LNCAP (cell line): ENCODE results near the gene SMOC2.

Source experiments
- CTCF ChIP-seq: fragments of 450-650 bp; IDR thresholded peaks from 2 replicates; pipeline ENCODE4 v1.5.1; 2017; ENCODE audit warnings: mild to moderate bottlenecking

The SMOC2 gene

GRCh38 chr6:168538892-168539811 is 98.2 kb downstream of the SMOC2 start:
- no peak for TF ChIP-seq CTCF

GRCh38 chr6:168540713-168541291 is 99.8 kb downstream of the SMOC2 start:
- TF ChIP-seq CTCF: no peak

- no peak for TF ChIP-seq CTCF
These were observed 100.3 kb downstream of the SMOC2 start for GRCh38 chr6:168541307-168541706.

- TF ChIP-seq CTCF: no peak
These were observed 101.3 kb downstream of the SMOC2 start for GRCh38 chr6:168542301-168542700.

- TF ChIP-seq CTCF: no peak
These were observed 104.4 kb downstream of the SMOC2 start for GRCh38 chr6:168545428-168545827.

- no peak for TF ChIP-seq CTCF
These were observed 105.2 kb downstream of the SMOC2 start for GRCh38 chr6:168546151-168546550.

GRCh38 chr6:168546730-168547129 is 105.7 kb downstream of the SMOC2 start:
- no peak for TF ChIP-seq CTCF
